Mammary epithelial cell (primary cell): ENCODE data around the gene AIG1.

Experiments
- EZH2 ChIP-seq: IDR thresholded peaks from 2 replicates; pipeline ENCODE4 v1.6.1; 2012; ENCODE audit warnings: low read length, inconsistent platforms, borderline replicate concordance
- TF ChIP-seq, protein P1 (sequence below), 2 donors: IDR thresholded peaks in 1 of 2; conservative IDR thresholded peaks in 1 of 2; 2 replicates each; pipeline ENCODE4 v1.5.1; 2011 to 2012; ENCODE audit warnings: inconsistent platforms in 2 of 2, low read length in 2 of 2, mild to moderate bottlenecking in 2 of 2, control low read depth in 1 of 2, low read depth in 1 of 2; ENCODE audit not compliant: insufficient read depth in 1 of 2; ENCODE audit errors: extremely low read depth in 1 of 2

DNA sequence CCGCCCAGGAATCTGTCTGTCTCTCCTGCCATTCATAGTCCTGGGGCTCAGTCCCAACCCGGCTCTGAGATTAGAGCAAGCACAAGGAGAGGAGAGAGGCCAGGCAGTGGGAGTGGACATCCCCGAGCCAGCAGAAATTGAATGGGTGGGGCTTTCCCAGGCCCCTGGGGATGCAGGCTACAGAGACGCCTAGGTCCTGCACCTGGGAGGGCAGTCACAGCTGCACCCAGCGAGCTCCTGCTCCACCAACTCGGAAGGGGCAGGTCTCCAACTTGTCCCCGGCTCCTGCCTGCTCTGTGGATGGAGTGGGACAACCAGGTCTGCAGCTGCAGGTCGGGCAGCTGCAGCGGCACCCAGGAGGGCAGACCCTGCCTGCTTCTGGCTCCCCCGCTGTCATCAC, 11.1 kb upstream of the AIG1 start:
- TF ChIP-seq, protein P1, sequence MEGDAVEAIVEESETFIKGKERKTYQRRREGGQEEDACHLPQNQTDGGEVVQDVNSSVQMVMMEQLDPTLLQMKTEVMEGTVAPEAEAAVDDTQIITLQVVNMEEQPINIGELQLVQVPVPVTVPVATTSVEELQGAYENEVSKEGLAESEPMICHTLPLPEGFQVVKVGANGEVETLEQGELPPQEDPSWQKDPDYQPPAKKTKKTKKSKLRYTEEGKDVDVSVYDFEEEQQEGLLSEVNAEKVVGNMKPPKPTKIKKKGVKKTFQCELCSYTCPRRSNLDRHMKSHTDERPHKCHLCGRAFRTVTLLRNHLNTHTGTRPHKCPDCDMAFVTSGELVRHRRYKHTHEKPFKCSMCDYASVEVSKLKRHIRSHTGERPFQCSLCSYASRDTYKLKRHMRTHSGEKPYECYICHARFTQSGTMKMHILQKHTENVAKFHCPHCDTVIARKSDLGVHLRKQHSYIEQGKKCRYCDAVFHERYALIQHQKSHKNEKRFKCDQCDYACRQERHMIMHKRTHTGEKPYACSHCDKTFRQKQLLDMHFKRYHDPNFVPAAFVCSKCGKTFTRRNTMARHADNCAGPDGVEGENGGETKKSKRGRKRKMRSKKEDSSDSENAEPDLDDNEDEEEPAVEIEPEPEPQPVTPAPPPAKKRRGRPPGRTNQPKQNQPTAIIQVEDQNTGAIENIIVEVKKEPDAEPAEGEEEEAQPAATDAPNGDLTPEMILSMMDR (conservative IDR thresholded peaks at IDR 0.05 in 1 of 2, IDR thresholded peaks at IDR 0.05 in 1 of 2; ENCODE audit: extremely low read depth in 1 of 2, insufficient read depth in 1 of 2, low read depth in 1 of 2, low read length in 2 of 2): no peak
- no peak for TF ChIP-seq EZH2
